HG03095 (cell line): ENCODE measurements around the gene FBLN1.
"Not testable (repeated sequence)": the region's sequence is repeated elsewhere in the genome, so short reads cannot be mapped to it uniquely, and the experiment has no call there.

Experiments
- ATAC-seq: cut with Tn5 transposase; IDR thresholded peaks from one replicate; pipeline ENCODE4 v1.9.1; 2021; ENCODE audit warnings: moderate library complexity; ENCODE audit not compliant: unreplicated experiment

The FBLN1 gene

DNA sequence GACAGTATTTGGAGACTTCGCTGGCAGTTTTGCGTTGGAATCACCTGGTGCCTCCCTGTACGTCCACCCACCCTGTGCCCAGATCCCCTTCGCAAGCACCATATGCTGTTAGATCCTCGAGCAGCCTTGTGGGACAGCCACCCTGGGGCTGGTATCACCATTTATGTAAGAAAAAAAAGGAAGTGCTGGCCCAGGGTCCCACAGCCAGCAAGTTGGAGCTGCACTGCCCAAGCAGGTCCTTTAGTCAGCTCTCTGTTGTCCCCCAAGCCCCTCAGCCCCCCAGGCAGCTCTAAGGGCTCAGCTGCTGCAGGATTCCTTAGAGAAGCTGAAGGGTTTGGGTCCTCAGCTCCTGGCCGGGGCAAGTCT is 80.3 kb downstream of the FBLN1 start:
- ATAC-seq = no peak

DNA sequence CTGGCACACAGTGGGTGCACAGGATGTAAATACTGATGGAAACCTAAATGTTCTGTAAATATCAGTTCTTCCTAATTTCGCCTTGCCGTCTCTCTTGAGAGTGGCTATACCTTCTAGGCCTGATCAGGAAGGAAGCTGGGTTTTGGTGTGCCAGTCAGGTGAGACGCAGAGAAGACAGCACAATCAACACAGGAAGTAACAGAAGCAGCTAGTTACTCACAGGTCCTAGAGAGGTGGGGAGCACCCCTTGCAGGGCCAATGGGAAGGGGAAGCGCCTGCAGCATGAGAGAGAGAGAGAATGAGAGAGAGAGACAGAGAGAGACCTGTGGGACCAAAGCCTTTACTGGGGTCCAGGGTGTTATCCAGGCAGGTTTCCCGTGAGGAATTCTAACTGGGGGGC is 80.8 kb downstream of the FBLN1 start:
- ATAC-seq = no peak

DNA sequence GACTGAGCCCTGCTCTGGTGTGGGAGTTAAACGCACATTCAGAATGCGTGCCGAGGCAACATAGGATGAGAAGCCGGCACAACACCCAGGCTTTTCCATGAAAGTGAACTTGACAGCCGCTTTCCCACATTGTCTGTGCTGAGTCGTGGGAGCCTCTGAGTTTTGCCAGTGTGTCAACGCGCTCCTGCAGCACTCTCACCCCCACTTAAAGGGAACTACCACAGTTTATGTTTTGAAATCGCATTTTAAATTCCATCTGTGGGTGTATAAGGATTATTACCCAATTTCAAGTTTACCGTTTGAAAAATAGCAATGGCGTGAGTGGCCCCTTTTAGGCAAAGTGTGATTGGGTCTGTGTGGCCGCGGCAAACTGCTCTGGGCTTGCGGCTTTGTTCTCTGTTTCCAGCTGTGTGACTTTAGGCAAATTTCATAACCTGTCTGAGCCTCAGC is 81.5 kb downstream of the FBLN1 start:
- no peak for ATAC-seq

DNA sequence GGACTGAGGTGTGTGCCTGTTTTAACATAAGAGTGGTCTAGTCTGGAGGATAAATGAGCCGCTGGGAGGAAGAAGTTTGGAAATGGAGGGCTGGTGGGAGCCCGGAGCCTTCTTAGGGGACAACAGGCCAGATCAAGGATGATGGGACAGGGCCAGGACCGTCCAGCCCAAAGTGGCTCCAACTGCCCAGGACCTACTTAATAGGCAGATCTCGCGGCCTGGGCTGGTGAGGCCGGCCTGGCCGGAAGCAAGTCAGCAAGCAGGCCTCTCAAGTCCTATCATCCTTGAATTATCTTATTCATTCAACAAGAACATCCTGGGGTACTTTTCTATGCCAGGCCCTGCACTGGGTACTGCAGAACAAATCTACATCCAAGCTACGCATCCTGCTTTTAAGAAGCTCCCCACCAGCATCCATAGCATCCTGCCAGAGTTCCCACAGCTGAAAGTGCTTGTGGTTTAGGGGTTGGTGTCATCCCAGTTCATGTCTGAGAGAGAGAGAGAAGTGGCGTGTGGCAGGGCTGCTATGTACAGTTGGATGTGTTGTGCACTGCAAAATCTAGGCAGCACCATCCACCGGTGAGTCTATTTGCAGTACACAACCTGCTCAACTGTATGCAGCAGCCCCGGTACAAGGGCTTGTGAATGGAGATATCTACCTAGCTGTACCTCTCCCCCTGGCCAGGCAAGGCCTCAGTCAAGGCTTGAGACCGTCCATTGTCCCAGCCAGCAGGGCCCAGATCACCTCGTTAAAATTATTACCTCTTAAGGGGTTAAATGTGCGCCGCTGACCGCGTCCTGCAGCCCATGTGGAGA is 82.1 kb downstream of the FBLN1 start:
- no peak for ATAC-seq

DNA sequence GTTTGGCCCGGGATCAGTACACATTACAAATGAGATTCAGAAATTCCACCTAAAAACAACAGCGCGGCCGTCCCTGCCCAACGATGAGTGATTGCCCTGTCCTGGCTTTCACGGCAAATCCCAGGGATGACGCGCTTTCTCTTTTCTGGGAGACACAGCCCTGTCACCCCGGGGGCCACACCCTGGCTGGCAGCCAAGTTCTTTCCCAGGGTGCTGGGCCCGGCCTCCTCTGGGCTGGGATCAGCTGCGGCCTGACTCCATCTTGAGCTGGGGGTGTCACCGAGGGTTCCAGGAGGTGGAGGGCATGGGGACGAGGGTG is 82.7 kb downstream of the FBLN1 start:
- no peak for ATAC-seq

DNA sequence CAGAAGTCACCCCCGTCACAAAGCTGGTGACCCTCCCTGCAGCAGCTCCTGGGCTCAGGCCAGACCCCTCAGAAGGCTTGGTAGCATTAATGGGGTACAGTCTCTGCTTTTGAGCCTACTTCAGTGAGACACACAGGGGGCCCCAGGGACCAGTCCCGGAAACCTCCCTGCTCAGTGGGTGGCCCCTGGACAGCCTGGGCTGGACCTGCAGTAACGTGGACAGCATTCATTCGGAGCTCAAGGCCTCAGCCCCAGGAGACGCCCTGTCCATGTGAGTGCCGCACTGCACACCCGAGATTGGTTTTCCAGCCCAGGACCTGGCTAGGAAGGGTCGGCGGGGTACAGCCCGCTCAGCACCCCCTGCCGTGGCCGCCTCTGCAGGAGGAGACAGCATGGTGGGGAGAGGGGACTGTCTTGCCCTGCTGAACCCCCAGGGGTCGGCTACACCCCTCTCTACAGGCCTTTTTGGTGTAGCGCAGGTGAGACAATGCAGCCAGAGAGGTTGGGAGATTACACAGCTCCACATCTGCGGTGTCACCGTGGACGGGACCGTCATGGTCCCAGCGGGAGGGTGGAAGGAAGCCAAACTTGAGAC is 83.4 kb downstream of the FBLN1 start:
- no peak for ATAC-seq

DNA sequence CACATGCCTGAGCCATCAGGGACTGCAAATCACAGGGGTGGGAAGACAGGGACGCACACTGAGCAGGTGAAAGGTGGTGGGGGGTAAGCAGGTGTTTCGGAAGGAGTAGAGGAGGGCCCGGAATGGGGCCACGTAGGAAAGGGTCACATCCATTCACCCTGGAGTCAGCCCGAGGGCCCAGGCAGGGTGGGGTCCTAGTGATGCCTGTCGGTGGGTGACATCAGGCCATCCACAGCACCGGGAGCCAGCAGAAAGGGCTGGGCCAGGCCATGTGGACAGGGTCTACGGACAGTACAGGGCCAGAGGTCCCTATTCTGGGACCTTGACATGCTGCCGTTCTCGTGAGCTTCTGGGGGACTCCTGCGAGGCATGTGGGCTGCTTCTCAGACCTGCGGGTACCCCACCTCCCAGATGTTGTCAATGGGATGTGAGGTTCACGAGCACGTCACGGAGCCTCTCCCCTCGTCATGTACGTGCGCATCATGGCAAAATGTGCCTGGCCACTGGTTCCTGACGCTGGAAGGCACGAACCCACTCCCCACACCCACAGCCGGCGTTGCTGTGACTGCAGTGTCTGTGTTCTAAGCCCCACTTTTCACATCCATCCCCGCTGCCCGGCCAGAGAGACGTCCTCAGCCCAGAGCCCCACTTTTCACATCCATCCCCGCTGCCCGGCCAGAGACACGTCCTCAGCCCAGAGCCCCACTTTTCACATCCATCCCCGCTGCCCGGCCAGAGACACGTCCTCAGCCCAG is 84.1 kb downstream of the FBLN1 start:
- no peak for ATAC-seq

DNA sequence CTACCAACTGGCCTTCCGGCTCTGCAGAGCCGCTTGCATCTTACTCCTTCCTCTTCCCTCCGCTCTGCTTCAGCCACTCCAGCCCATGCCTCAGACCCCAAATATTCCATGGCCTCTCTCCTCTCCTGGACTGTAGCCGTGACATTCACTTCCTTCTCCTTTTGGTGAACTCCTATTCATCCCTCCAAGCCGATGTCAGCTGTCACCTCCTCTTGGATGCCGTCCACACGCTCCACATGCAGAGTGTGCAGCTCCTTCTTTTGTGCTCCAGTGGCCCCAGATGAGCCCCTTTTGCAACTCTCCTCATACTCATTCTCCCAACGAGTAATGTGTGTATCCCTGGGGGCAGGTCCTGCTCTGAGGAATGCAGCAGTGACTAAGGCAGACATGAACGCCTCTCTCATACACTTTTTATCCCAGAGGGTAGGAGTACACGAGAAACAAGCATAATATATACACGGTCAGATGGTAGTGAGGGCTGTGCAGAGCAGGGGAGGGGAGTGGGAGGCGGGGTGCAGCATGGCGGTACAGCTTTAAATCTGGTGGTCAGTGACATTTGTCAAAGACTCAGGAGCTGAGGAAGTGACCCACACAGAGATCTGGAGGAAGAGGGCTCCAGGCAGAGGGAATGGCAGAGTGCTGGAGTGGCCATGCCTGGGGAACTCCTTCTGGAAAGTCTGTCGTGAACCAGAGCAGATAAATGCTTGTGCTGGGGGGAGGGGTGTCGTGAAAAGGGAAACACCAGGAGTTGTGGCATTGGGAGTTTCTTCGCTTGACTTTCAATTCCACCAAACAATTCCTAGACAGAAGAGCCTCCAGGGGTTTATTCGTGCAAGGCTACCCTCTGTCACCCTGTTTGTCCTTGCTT is 85.2 kb downstream of the FBLN1 start:
- ATAC-seq = no peak

DNA sequence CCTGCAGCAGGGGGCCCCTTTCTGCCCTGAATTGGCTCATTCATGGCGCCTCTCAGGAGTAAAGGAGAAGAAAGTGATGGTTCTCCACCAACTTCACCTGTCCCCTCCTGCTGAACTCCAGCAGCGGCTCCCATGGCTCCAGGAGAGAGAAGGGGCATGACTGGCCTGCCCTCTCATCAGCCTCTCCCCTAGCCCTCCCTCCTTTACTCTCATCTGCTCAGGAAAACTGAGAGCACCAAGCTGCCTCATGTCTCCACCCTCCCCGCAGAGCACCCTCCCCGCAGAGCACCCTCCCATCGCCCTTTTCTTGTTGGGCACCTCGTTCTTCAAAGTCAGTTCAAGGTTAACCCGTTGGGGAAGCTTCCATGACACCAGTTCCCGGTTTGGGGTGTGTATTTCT is 86.9 kb downstream of the FBLN1 start:
- no peak for ATAC-seq

DNA sequence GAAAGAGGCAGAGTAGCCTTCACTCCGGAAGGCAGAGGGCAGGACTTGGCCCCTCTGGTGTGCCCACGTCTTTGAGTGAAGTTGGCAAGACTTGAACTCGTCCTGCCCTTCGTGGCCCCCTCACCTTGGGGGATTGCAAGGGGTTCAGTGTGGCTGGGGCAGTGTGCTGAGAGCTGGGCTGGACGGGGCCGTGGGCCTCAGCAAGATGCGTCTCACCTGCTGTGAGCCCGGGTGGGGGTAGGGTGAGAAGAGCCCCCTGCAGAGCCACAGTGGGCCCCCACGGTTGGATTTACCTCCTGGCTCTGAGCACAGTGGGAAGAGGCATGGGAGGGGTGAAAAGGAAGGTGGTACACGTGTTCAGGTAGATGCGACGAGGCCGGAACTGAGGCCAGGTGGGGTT is 87.6 kb downstream of the FBLN1 start:
- no peak for ATAC-seq

DNA sequence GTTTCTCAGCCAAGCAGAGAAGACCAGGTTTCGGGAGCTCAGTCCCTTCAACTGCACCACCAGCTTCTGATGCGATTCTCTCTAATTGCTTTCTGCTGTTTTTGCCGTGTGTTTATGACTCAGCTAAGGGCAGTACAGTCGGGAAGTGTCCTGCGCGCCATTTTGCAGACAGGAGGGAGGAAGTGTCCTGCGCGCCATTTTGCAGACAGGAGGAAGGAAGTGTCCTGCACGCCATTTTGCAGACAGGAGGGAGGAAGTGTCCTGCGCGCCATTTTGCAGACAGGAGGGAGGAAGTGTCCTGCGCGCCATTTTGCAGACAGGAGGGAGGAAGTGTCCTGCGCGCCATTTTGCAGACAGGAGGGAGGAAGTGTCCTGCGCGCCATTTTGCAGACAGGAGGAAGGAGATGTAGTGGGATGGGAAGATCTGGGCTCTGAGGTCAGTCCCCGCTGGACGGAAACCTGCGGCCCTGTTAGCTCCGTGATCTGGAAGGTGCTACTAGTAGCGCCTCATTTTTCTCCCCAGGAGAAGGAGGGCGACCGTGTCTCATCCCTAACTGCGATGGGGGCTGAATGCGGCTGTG is 89.0 kb downstream of the FBLN1 start:
- ATAC-seq = not testable (repeated sequence)

DNA sequence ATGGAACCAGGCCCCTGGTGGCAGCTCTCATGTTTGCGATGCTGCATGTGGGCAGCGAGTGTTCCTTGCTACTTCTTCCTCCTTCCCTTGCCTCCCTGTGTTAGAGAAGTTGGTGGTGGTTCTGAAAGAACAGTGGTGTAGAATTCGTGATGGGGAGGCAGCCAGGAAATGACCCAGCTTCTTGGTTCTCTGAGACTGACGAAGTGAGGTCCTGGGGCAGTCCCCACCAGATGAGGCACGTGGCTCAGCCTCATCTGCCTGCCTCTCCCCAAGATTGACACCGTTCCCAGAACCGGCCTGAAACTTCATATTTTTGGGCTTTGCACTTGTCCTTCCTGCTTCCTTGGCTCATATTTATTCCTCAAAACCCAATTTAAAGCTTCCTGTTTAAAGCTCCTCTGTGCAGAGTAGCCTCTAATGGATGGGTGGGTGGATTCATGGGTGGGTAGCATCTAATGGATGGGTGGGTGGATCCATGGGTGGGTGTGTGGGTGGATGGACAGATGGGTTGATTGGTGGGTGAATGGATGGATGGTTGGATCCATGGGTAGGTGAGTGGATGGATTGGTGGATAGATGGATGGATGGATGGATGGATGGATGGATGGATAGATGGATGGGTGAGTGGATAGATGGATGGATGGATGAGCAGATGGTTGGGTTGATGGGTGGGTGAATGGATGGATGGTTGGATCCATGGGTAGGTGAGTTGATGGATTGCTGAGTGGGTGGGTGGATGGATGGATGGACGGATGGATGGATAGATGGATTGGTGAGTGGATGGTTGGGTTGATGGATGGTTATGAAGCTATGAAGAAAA is 91.6 kb downstream of the FBLN1 start:
- no peak for ATAC-seq

DNA sequence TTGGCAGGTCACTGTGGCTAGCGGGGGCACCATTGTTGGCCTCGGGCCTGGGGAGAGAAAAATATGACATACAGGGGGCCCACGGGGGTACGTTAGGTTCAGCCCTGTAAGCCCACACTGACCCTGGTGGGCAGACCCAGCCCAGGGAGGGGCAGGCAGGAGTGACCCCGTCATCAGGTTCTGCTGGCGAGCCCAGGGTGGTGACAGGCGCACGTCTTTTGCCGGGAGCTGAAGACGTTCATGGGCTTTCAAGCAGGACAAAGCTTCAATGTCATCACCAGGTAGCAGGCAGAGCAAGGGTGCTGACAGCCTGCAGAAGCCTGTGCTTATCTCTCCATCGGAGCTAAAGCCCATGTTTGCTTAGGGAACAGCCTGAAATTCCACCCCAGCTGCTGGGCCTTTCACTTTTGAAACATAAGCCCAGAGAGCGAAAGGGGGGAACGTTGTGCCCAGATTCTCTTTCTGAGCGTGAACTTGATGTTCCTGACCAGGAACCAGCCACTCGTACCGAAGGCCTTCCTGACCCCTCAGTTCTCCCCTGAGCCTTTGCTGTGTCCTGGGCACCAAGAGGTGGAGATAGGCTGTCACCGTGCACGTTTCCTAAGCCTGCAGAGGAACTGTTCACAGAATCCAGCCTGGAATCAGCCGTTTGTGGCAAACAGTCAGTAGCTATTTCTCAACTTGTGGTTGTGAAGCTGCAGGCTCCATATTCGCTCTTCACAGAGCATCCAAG is 94.9 kb downstream of the FBLN1 start:
- ATAC-seq = no peak

DNA sequence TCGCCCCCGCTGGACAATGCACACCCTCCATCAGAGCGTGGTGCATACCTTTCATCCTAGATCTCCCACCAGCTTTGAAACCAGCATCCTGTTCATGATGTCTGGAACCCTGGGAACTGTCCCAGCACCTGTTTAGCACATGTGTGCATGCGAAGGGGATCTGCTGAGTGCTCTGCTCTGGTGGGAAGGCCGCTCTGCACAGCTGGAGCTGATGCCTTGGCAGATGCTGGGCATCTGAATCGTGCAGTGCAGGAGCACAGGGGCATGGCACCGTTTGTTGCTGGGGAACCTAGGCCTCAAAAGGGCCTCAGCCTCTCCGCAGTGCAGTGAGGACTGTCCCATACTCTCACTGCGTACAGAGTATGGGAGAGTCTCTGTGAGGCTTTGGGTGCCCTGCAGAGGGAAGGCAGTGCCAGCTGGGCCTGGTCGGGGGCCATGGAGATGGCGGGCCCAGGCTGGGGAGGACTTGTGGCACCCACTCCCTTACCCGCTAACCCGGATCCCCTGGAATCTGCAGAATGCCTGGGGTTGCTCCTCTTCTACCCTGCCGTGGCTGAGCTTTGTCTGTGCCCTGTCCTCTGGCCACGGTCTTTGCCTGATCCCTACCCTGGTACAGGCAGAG is 96.0 kb downstream of the FBLN1 start:
- no peak for ATAC-seq

DNA sequence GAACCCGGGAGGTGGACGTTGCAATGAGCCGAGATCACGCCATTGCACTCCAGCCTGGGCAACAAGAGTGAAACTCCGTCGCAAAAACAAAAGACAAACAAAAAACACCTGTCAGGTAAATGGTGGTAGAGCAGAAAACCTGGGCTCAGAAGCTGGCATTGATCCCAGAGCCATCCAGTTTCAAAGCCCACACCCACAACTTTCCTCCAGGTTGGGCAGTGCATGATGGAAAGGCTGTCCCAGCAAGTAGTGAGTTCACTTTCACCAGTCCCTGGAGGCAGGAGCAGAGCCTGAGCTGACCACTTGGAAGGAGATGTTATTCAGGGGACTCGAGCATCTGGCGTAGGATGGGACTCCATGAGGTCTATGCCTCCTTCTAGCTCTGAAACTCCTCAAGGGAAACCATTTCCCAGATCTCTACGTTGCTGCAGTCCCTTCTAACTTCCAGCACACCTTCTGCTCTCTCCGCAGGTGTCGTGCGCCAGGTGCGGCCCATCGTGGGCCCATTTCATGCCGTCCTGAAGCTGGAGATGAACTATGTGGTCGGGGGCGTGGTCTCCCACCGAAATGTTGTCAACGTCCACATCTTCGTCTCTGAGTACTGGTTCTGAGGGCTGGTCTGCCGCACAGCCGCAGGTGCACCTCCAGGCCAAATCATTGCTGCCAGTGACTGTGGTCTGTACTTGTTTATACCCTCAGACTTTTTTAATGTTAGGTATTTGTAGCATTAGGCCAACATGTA is 97.3 kb downstream of the FBLN1 start:
- no peak for ATAC-seq

DNA sequence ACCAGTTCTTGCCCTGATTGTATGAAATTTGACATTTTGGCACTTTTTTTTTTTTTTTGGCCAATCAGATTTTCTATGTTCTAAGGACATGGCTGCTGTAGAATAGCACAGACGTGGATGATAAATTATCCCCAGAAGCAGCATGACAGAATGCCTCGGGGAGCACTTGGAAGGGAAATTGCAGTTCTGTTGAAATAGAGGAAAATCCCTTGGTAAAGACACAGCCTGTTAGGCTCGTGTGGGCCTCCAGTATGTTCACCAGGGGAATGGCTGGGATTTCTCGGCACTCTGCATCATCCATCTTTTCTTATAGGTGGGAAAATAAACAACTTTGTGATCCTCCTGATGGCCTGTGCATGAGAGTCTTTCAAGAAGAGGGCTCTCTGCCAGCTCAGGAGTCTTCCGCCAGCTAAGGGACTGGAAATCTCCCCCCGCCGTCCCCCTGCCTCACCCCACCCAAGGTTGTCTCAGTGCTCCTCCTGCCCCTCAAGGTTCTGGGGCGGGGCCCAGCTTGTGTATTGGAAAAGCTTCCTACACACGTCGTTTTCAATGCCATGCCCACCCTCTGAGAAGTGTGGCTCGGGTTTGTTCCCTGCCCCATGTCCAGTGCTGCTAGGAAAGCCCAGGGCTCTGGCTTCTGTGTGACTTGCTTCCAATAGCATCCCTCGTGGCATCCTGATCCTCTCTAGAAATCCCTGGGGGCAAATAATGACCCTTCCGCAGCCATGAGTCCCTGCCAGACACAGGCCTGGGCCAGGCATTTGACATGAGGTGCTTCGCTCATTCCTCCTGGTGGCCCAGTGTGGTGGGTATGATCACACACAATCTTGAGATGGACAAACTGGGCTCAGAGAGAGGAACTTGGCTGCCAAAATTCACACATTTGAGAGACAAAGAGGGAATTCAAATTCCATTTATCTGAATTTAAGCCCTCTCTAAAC is 98.4 kb downstream of the FBLN1 start:
- ATAC-seq = no peak
